K562 (cell line): ENCODE measurements around the gene LATS1. TPM values are rescaled to one million over a fixed set of nuclear protein-coding genes. Genes with fewer than 3 reads are reported as not detected.

Experiments used
- BRCA1 ChIP-seq, 2 experiments: fragments of 450-650 bp in 1 of 2; sonication (generic) in 1 of 2; formaldehyde crosslinking in 1 of 2; IDR thresholded peaks; 2 replicates each; pipeline versions ENCODE4 v1.5.0 to v1.6.1; 2017 to 2020; ENCODE audit warnings: mild to moderate bottlenecking in 1 of 2, missing genetic modification reagents in 1 of 2
- CC2D1A ChIP-seq: fragments of 450-650 bp; IDR thresholded peaks from 2 replicates; pipeline ENCODE4 v1.6.1; 2017; ENCODE audit warnings: mild to moderate bottlenecking
- CLOCK ChIP-seq: fragments of 250-450 bp; sonication (Bioruptor Pico); IDR thresholded peaks from 2 replicates; pipeline ENCODE4 v1.4.0; 2020; ENCODE audit warnings: mild to moderate bottlenecking, moderate library complexity, borderline replicate concordance
- DNMT1 ChIP-seq: fragments of 450-650 bp; IDR thresholded peaks from 2 replicates; pipeline ENCODE4 v1.6.1; 2016; ENCODE audit warnings: antibody characterized with exemption, mild to moderate bottlenecking
- ELF2 ChIP-seq: fragments of 250-450 bp; sonication (Bioruptor Pico); IDR thresholded peaks from 2 replicates; pipeline ENCODE4 v1.5.0; 2021; ENCODE audit warnings: mild to moderate bottlenecking
- ETV5 ChIP-seq: sonication (generic); formaldehyde crosslinking; IDR thresholded peaks from 2 replicates; pipeline ENCODE4 v1.4.0; 2020; ENCODE audit warnings: low read depth, mild to moderate bottlenecking, missing genetic modification reagents
- EWSR1 ChIP-seq: fragments of 450-650 bp; IDR thresholded peaks from 2 replicates; pipeline ENCODE4 v1.6.1; 2018; ENCODE audit warnings: borderline replicate concordance, mild to moderate bottlenecking, low read depth, moderate library complexity; ENCODE audit not compliant: partially characterized antibody
- GTF2F1 ChIP-seq: IDR thresholded peaks from 2 replicates; pipeline ENCODE4 v1.6.1; 2011; ENCODE audit warnings: low read depth, low read length, improper control_type of control experiment
- JUNB ChIP-seq: fragments of 450-650 bp; formaldehyde crosslinking; conservative IDR thresholded peaks from 2 replicates; pipeline ENCODE4 v1.4.0; 2020; ENCODE audit warnings: mild to moderate bottlenecking
- MEF2D ChIP-seq: conservative IDR thresholded peaks from 2 replicates; pipeline ENCODE4 v1.6.1; 2016; ENCODE audit warnings: low read depth, missing genetic modification characterization, missing compliant biosample characterization
- MYBL2 ChIP-seq, 2 experiments: fragments of 450-650 bp in 1 of 2; sonication (generic) in 1 of 2; formaldehyde crosslinking in 1 of 2; IDR thresholded peaks; 2 replicates each; pipeline versions ENCODE4 v1.6.1 to v1.8.1; 2017 to 2022; ENCODE audit warnings: borderline replicate concordance in 1 of 2, inconsistent platforms in 1 of 2, low read depth in 1 of 2, mild to moderate bottlenecking in 1 of 2, missing genetic modification reagents in 1 of 2, moderate library complexity in 1 of 2
- NFIX ChIP-seq: fragments of 250-450 bp; sonication (Bioruptor Pico); IDR thresholded peaks from 2 replicates; pipeline ENCODE4 v1.4.0; 2020; ENCODE audit warnings: low read depth, mild to moderate bottlenecking, moderate library complexity
- NFRKB ChIP-seq: fragments of 450-650 bp; IDR thresholded peaks from 2 replicates; pipeline ENCODE4 v1.6.1; 2016; ENCODE audit warnings: low read depth
- POLR3G ChIP-seq: IDR thresholded peaks from 2 replicates; pipeline ENCODE4 v1.6.1; 2011; ENCODE audit not compliant: insufficient read length, insufficient replicate concordance; ENCODE audit errors: extremely low read depth
- SUPT5H ChIP-seq: fragments of 450-650 bp; IDR thresholded peaks from 2 replicates; pipeline ENCODE4 v1.6.1; 2016
- TAF7 ChIP-seq: fragments of 450-650 bp; IDR thresholded peaks from 2 replicates; pipeline ENCODE4 v1.6.1; 2016; ENCODE audit warnings: missing genetic modification characterization, missing compliant biosample characterization
- TCF3 ChIP-seq: sonication (generic); formaldehyde crosslinking; IDR thresholded peaks from 2 replicates; pipeline ENCODE4 v1.4.0; 2020; ENCODE audit warnings: mild to moderate bottlenecking, missing genetic modification reagents
- ZNF384 ChIP-seq: IDR thresholded peaks from 2 replicates; pipeline ENCODE4 v1.6.1; 2012; ENCODE audit warnings: low read depth, low read length, improper control_type of control experiment
- ZNF639 ChIP-seq, 2 experiments: fragments of 200-800 bp in 1 of 2; sonication (Bioruptor generic) in 1 of 2; sonication (generic) in 1 of 2; formaldehyde crosslinking in 1 of 2; IDR thresholded peaks in 1 of 2; conservative IDR thresholded peaks in 1 of 2; 2 replicates each; pipeline versions ENCODE4 v1.5.0 to v1.6.1; 2016 to 2020; ENCODE audit warnings: missing compliant biosample characterization in 1 of 2, missing genetic modification characterization in 1 of 2, missing genetic modification reagents in 1 of 2
- polyA plus RNA-seq, 8 experiments: library from polyadenylated mRNA; depleted of rRNA in 4 of 8; stranded (reverse) in 5 of 8; unstranded in 3 of 8; fragments of >200 nt; fragmentation: Nextera tagmentation in 2 of 8; fragmentation: Illumina TruSeq in 1 of 8; extraction: Ambion mirVana in 2 of 8; extraction: Trizol in 1 of 8; gene quantifications; 2 replicates each; pipeline versions ENCODE4 v1.2.1 to v1.2.3, GENCODE V29; 2011 to 2014; ENCODE audit warnings: inconsistent platforms in 1 of 8, missing spikeins in 1 of 8
- total RNA-seq, 7 experiments: library from RNA; depleted of rRNA in 6 of 7; stranded (reverse); fragments of >200 nt in 6 of 7; fragmentation: Illumina TruSeq in 2 of 7; extraction: Trizol in 2 of 7; gene quantifications; 2 replicates each; pipeline versions ENCODE4 v1.2.1 to v1.2.3, GENCODE V29; 2011 to 2021; ENCODE audit warnings: low replicate concordance in 1 of 7
- TF ChIP-seq, protein P1 (sequence below), 3 experiments: fragments of 200-800 bp in 1 of 3; sonication (Bioruptor generic) in 1 of 3; sonication (generic) in 1 of 3; formaldehyde crosslinking in 1 of 3; IDR thresholded peaks; 2 replicates each; pipeline versions ENCODE4 v1.6.1 to v1.8.0; 2016 to 2022; ENCODE audit warnings: mild to moderate bottlenecking in 2 of 3, missing compliant biosample characterization in 2 of 3, missing genetic modification characterization in 2 of 3, missing genetic modification reagents in 1 of 3
- TF ChIP-seq, protein P2 (sequence below), 2 experiments: fragments of 450-650 bp in 1 of 2; sonication (generic) in 1 of 2; formaldehyde crosslinking; conservative IDR thresholded peaks; 2 replicates each; pipeline versions ENCODE4 v1.4.0 to v1.8.1; 2020 to 2022; ENCODE audit warnings: mild to moderate bottlenecking in 1 of 2, missing genetic modification reagents in 1 of 2

The LATS1 gene
- total and polyA plus RNA-seq, 9 of the 15 experiments (the other 6 are each of a cell fraction or from before 2014, with no cell fraction given) = 5.0 to 36.3 (median 18.4) TPM

DNA sequence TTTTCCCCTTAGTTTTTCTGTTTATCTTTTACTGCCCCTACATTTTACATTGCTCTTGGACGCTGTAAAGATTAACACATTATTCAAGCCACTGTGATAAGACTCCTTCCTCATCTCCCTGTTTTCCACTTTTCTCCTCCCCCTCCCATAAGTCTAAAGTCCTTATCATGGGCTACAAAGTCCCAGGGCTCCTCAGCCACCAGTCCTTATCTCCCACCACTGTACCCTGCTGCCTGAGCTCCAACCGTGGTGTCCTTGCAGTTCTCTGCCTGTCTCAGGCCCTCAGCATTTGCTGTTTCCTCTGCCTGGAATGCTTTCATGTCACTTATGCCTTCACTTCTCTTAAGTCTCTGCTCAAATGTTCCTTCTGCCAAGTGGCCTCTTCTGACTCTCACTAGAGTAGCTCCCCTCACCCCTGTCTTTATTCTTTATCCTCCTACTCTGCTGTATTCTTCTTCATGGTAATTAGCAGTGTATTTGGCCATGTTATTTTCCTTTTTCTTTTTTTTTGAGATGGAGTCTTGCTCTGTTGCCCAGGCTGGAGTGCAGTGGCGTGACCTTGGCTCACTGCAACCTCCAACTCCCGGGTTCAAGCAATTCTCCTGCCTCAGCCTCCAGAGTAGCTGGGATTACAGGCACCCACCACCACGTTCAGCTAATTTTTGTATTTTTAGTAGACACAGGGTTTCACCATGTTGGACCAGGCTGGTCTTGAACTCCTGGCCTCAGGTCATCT is 10.8 kb upstream of the LATS1 start (continued):
- TF ChIP-seq, protein P1, sequence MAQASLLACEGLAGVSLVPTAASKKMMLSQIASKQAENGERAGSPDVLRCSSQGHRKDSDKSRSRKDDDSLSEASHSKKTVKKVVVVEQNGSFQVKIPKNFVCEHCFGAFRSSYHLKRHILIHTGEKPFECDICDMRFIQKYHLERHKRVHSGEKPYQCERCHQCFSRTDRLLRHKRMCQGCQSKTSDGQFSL (CRISPR knock-in tag; IDR thresholded peaks at IDR 0.05) = no peak
- TF ChIP-seq, protein P1 (tag; IDR thresholded peaks at IDR 0.05) = no peak
- no peak for TF ChIP-seq MYBL2 (IDR thresholded peaks at IDR 0.05; ENCODE audit: low read depth)
- no peak for TF ChIP-seq MYBL2 (CRISPR knock-in tag; IDR thresholded peaks at IDR 0.05; ENCODE audit: borderline replicate concordance)
- peak; percentile 64; the same call in 1 of the 2 replicates for TF ChIP-seq CLOCK (CRISPR knock-in tag)
- TF ChIP-seq ZNF639 (CRISPR knock-in tag; conservative IDR thresholded peaks at IDR 0.05 in 1 of 2, IDR thresholded peaks at IDR 0.05 in 1 of 2) = peak in 1 of 2 experiments; percentile 88; a peak in 2 of 4 replicates
- peak; percentile 84 for TF ChIP-seq NFRKB
- no peak for TF ChIP-seq ELF2 (CRISPR knock-in tag)
- TF ChIP-seq NFIX (CRISPR knock-in tag) = no peak
- TF ChIP-seq ETV5 (CRISPR knock-in tag) = peak; percentile 50; the same call in 1 of the 2 replicates
- TF ChIP-seq TAF7 (tag) = no peak
- TF ChIP-seq, protein P2, sequence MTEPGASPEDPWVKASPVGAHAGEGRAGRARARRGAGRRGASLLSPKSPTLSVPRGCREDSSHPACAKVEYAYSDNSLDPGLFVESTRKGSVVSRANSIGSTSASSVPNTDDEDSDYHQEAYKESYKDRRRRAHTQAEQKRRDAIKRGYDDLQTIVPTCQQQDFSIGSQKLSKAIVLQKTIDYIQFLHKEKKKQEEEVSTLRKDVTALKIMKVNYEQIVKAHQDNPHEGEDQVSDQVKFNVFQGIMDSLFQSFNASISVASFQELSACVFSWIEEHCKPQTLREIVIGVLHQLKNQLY (CRISPR knock-in tag; conservative IDR thresholded peaks at IDR 0.05) = no peak
- no peak for TF ChIP-seq GTF2F1
- TF ChIP-seq SUPT5H = peak; percentile 67
- no peak for TF ChIP-seq JUNB (CRISPR knock-in tag)
- no peak for TF ChIP-seq BRCA1 (IDR thresholded peaks at IDR 0.05)
- no peak for TF ChIP-seq BRCA1 (CRISPR knock-in tag; IDR thresholded peaks at IDR 0.05)
- 0 out of 2 replicates have a peak, but pooled peaks have one; percentile 70 for TF ChIP-seq DNMT1
- TF ChIP-seq ZNF384 = peak; percentile 15; the same call in 1 of the 2 replicates
- peak; percentile 90; the same call in 1 of the 2 replicates for TF ChIP-seq CC2D1A
- peak; percentile 95 for TF ChIP-seq TCF3 (CRISPR knock-in tag)
- TF ChIP-seq MEF2D (tag) = no peak
- TF ChIP-seq EWSR1 = no peak
- no peak for TF ChIP-seq POLR3G
